ENCODE data around the gene SRSF2.

GRCh38 chr17:76747716-76748363 lies 10.7 kb upstream of the SRSF2 start:
- TF ChIP-seq CTCF (IDR thresholded peaks at IDR 0.05) (no peak), POLR2A (IDR thresholded peaks at IDR 0.05) (no peak)

All from uterus (tissue), 2 donors.